GM21825 (cell line): ENCODE data around the gene MEGF10.

Source experiments
- ATAC-seq: cut with Tn5 transposase; IDR thresholded peaks from one replicate; pipeline ENCODE4 v1.9.1; 2021; ENCODE audit warnings: mild to moderate bottlenecking, moderate library complexity; ENCODE audit not compliant: unreplicated experiment

MEGF10 gene

GRCh38 chr5:127508644-127509373 lies 218.2 kb downstream of the MEGF10 start:
- no peak for ATAC-seq
